HCT116 (cell line): ENCODE measurements around the gene SNAPC2. TPM values are rescaled to one million over a fixed set of nuclear protein-coding genes. Genes with fewer than 3 reads are reported as not detected.
"Not testable (repeated sequence)": the region's sequence is repeated elsewhere in the genome, so short reads cannot be mapped to it uniquely, and the experiment has no call there.

Experiments
- ATAC-seq: fragments of 200-7000 bp; cut with Tn5 transposase; 2 replicates; pipeline ENCODE4 v1.9.1; 2020; ENCODE audit warnings: mild to moderate bottlenecking, moderate library complexity
- BruUV-seq: library from RNA; stranded (reverse); fragments of 400-500 nt; replicated peaks from 2 replicates; lab custom pipeline; 2021; lab: Mats Ljungman, UMichigan
- CTCF ChIA-PET: fragments of 300-600 bp; sonication (Branson Sonifier 250); formaldehyde crosslinking; loops from one replicate; lab custom pipeline; 2021; ENCODE audit warnings: antibody characterized with exemption; lab: Charles Lee
- POLR2A ChIA-PET: fragments of 300-600, 350-600 bp; sonication (Branson Sonifier 250); formaldehyde crosslinking; loops from one replicate; lab custom pipeline; 2021; ENCODE audit warnings: antibody characterized with exemption; lab: Charles Lee
- RAD21 ChIA-PET, 2 experiments: fragments of 300-600 bp; sonication (Branson Sonifier 250); formaldehyde crosslinking; loops; one replicate each; lab custom pipeline; 2023; ENCODE audit warnings: low total read pairs in 2 of 2; ENCODE audit not compliant: uncharacterized antibody in 2 of 2, unreplicated experiment in 2 of 2, low non-redundant PET in 1 of 2; lab: Charles Lee
- DNase-seq: peaks from one replicate; pipeline ENCODE4 v3.0.0-alpha.2; 2010; ENCODE audit warnings: low read depth, low spot score
- H2AFZ ChIP-seq: fragments of 200-600 bp; shearing (Covaris generic), sonication (generic); 2 replicates; pipeline ENCODE4 v1.6.1; 2017; ENCODE audit warnings: low read depth, mixed run types, mixed read lengths, antibody characterized with exemption, low read length; ENCODE audit not compliant: poor library complexity, severe bottlenecking
- H3K27ac ChIP-seq: 2 replicates; pipeline ENCODE4 v1.5.1; 2012; ENCODE audit warnings: low read depth, low read length
- H3K27me3 ChIP-seq: fragments of 200-600 bp; sonication (generic); 2 replicates; pipeline ENCODE4 v1.6.1; 2016; ENCODE audit warnings: mixed run types, low read length, mixed read lengths; ENCODE audit not compliant: insufficient read depth
- H3K36me3 ChIP-seq, 2 experiments: fragments of 200-500 bp in 1 of 2; fragments of 200-600 bp in 1 of 2; sonication (Bioruptor generic) in 1 of 2; sonication (generic) in 1 of 2; 2 replicates each; pipeline versions ENCODE4 v1.5.1 to v1.6.1; 2014 to 2016; ENCODE audit warnings: low read length in 2 of 2, inconsistent platforms in 1 of 2, mixed read lengths in 1 of 2, mixed run types in 1 of 2; ENCODE audit not compliant: insufficient read depth in 2 of 2, control insufficient read depth in 1 of 2
- H3K4me1 ChIP-seq, 2 experiments: fragments of 200-600 bp in 1 of 2; sonication (generic) in 1 of 2; 2 replicates each; pipeline versions ENCODE4 v1.5.1 to v1.6.1; 2012 to 2017; ENCODE audit warnings: low read length in 2 of 2, inconsistent platforms in 1 of 2, mild to moderate bottlenecking in 1 of 2, mixed read lengths in 1 of 2, mixed run types in 1 of 2, moderate library complexity in 1 of 2; ENCODE audit not compliant: insufficient read depth in 2 of 2, control insufficient read depth in 1 of 2
- H3K4me2 ChIP-seq: fragments of 200-600 bp; sonication (generic); 2 replicates; pipeline ENCODE4 v1.6.1; 2017; ENCODE audit warnings: mixed run types, low read length, mixed read lengths
- H3K4me3 ChIP-seq, 2 experiments: fragments of 200-600 bp in 1 of 2; sonication (generic) in 1 of 2; replicated peaks in 1 of 2; 2 replicates each; pipeline ENCODE4 v1.5.1; 2011 to 2016; ENCODE audit warnings: low read length in 2 of 2, control low read depth in 1 of 2, low read depth in 1 of 2, mild to moderate bottlenecking in 1 of 2, mixed read lengths in 1 of 2, mixed run types in 1 of 2
- H3K79me2 ChIP-seq: fragments of 200-600 bp; sonication (generic); 2 replicates; pipeline ENCODE4 v1.6.1; 2017; ENCODE audit warnings: mild to moderate bottlenecking, mixed run types, low read length, moderate library complexity, mixed read lengths; ENCODE audit not compliant: insufficient read depth
- H3K9ac ChIP-seq: fragments of 200-600 bp; sonication (generic); 2 replicates; pipeline ENCODE4 v1.6.1; 2016; ENCODE audit warnings: low read length, mixed read lengths
- H3K9me2 ChIP-seq: fragments of 200-600 bp; sonication (generic), shearing (Covaris generic); 2 replicates; pipeline ENCODE4 v1.6.1; 2017; ENCODE audit warnings: mixed run types, mild to moderate bottlenecking, moderate library complexity; ENCODE audit not compliant: insufficient read depth
- H3K9me3 ChIP-seq, 2 experiments: fragments of 200-500 bp in 1 of 2; fragments of 200-600 bp in 1 of 2; sonication (Bioruptor generic) in 1 of 2; sonication (generic) in 1 of 2; 2 replicates each; pipeline ENCODE4 v1.6.1; 2014 to 2017; ENCODE audit warnings: low read length in 2 of 2, mixed read lengths in 2 of 2, inconsistent platforms in 1 of 2, low read depth in 1 of 2, mild to moderate bottlenecking in 1 of 2, mixed run types in 1 of 2, moderate library complexity in 1 of 2; ENCODE audit not compliant: control insufficient read depth in 1 of 2, insufficient read depth in 1 of 2
- H4K20me1 ChIP-seq: fragments of 200-600 bp; sonication (generic), shearing (Covaris generic); 2 replicates; pipeline ENCODE4 v1.6.1; 2017; ENCODE audit warnings: mixed run types, mild to moderate bottlenecking, moderate library complexity; ENCODE audit not compliant: insufficient read depth
- ELF1 ChIP-seq: IDR thresholded peaks from 2 replicates; pipeline ENCODE4 v1.6.1; 2012; ENCODE audit warnings: low read depth, borderline replicate concordance
- EZH2 ChIP-seq: fragments of 200-600 bp; sonication (generic); IDR thresholded peaks from 2 replicates; pipeline ENCODE4 v1.6.1; 2017; ENCODE audit warnings: antibody characterized with exemption, mixed run types
- EZH2phosphoT487 ChIP-seq: fragments of 200-600 bp; IDR thresholded peaks from 2 replicates; pipeline ENCODE4 v1.6.1; 2018; ENCODE audit warnings: antibody characterized with exemption, borderline replicate concordance
- FOSL1 ChIP-seq: IDR thresholded peaks from 2 replicates; pipeline ENCODE4 v1.6.1; 2012; ENCODE audit warnings: low read depth
- POLR2A ChIP-seq: IDR thresholded peaks from 2 replicates; pipeline ENCODE4 v1.7.0; 2011; ENCODE audit warnings: borderline replicate concordance; ENCODE audit not compliant: insufficient read depth, insufficient read length; ENCODE audit errors: extremely low read depth
- POLR2AphosphoS5 ChIP-seq: IDR thresholded peaks from 2 replicates; pipeline ENCODE4 v1.6.1; 2011; ENCODE audit warnings: mild to moderate bottlenecking, low read depth, low read length, moderate library complexity
- RAD21 ChIP-seq: IDR thresholded peaks from 2 replicates; pipeline ENCODE4 v1.6.1; 2012; ENCODE audit warnings: low read depth, mild to moderate bottlenecking
- intact Hi-C: fragments of 100-400 bp; cut with micrococcal nuclease; formaldehyde crosslinking; loops from 2 replicates; pipeline ENCODE4 v1.10.0; 2022
- total RNA-seq: library from RNA; stranded (reverse); gene quantifications from one replicate; pipeline ENCODE4 v1.2.1, GENCODE V29; 2021; ENCODE audit not compliant: unreplicated experiment
- TF ChIP-seq, protein P1 (sequence below): IDR thresholded peaks from 2 replicates; pipeline ENCODE4 v1.6.1; 2012
- TF ChIP-seq, protein P2 (sequence below): IDR thresholded peaks from 2 replicates; pipeline ENCODE4 v1.6.1; 2011; ENCODE audit warnings: mild to moderate bottlenecking, low read length, moderate library complexity; ENCODE audit not compliant: insufficient replicate concordance; ENCODE audit errors: extremely low read depth
- TF ChIP-seq, protein P3 (sequence below): IDR thresholded peaks from 2 replicates; pipeline ENCODE4 v1.6.1; 2012; ENCODE audit warnings: low read depth

SNAPC2 gene
- total RNA-seq, 1 experiment from 2014 or later, result 42.9 TPM

DNA sequence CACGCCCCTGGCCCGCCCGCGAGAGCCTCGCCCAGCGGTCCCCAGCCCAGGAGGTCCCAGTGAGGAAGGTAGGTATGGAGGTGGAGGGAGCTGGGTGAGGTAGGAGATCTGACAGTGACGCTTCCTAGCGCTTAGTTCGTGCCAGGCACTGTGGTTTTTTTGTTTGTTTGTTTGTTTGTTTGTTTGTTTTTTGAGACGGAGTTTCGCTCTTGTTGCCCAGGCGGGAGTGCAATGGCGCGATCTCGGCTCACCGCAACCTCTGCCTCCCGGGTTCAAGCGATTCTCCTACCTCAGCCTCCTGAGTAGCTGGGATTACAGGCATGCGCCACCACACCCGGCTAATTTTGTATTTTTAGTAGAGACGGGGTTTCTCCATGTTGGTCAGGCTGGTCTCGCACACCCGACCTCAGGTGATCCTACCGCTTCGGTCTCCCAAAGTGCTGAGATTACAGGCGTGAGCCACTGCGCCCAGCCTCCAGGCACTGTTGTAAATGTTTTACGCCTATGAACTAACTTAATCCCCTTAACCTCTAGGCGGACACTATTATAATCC, 2.0 kb upstream of the SNAPC2 start:
- Histone ChIP-seq H3K4me3 (peak overlapping the region; percentile 66 to 74), H3K4me1 (peaks cover 21 to 57% of the 10 kb centered on the region in 2 experiments; a peak in 3 of 4 replicates), H3K27ac (peak overlapping the region; percentile 89), H3K36me3 (peaks cover 0 to 11% of the 10 kb centered on the region in 2 experiments; a peak in 3 of 4 replicates), H3K9ac (peak overlapping the region; percentile 89), H3K4me2 (peak overlapping the region; percentile 91)
- ATAC-seq, intact Hi-C loops, H3K79me2 ChIP-seq, H4K20me1 ChIP-seq, H3K27me3 ChIP-seq, DNase-seq, RAD21 ChIA-PET, H3K9me2 ChIP-seq, H3K9me3 ChIP-seq, H2AFZ ChIP-seq: not testable (repeated sequence)
- BruUV-seq, result TSS peak; percentile 34
- ChIA-PET POLR2A (interaction anchor here (1.3 to 1.7 kb wide), 2 partner anchors 15 to 26 kb away, joined by 5 to 6 read pairs; partner anchors contain the start of genes MAP2K7 and TIMM44), CTCF (interaction anchor here (0.8 to 5.2 kb wide), 5 partner anchors 11 to 49 kb away, joined by 3 to 30 read pairs (median 4); partner anchors contain the start of genes MAP2K7 and TIMM44)

DNA sequence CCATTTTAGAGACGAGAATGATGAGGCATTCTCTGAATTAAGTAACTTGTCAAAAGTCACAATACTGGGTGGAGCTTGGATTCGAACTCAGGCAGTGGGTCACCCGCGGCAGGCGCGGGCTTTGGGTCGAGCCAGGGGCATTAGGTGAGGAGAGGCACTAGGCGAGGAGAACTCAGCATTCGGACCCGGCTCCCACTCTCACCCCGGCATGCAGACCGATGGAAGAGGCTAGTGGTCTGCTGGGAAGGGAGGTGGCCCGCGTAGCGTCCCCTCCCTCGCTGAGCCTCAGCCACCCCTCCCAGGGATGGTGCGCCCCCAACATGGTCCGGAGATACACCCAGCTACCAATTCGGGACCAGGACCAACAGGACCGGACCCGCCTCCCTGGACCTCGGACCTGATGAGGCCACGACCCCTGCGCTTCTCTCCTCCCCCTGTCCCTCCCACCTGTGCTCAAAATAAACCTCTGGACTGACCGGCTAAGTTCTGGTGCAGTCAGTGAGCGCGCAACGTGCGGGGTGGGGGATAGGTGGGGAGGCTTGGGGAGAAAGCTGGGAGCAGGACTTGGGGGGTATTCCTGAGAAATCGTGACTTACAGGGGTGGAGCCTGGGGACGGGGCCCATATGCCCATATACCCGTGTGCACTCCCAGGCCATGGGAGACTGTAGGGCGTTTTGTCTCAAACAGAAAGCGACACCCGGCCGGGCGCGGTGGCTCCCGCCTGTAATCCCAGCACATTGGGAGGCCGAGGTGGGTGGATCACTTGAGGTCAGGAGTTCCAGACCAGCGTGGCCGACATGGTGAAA, 1.3 kb upstream of the SNAPC2 start:
- Histone ChIP-seq H3K9me2 (no peaks in the 10 kb centered on the region), H3K79me2 (peaks cover 10% of the 10 kb centered on the region; the same call in 1 of the 2 replicates), H3K27me3 (no peaks in the 10 kb centered on the region), H3K4me2 (peak overlapping the region; percentile 91), H3K4me3 (peak overlapping the region; percentile 66 to 74), H3K27ac (peak overlapping the region; percentile 89), H3K36me3 (peaks cover 0 to 12% of the 10 kb centered on the region in 2 experiments; a peak in 3 of 4 replicates), H3K9me3 (no peaks in the 10 kb centered on the region), H3K9ac (peak overlapping the region; percentile 89), H4K20me1 (no peaks in the 10 kb centered on the region), H3K4me1 (peaks cover 21 to 57% of the 10 kb centered on the region in 2 experiments; a peak in 3 of 4 replicates), H2AFZ (no peak overlapping the region)
- ChIA-PET CTCF (interaction anchor here (0.6 to 5.2 kb wide), 8 partner anchors 15 to 84 kb away, joined by 3 to 41 read pairs (median 11); partner anchors contain the start of genes MAP2K7 and TIMM44), POLR2A (interaction anchor here (2.0 to 2.7 kb wide), 4 partner anchors 15 to 50 kb away, joined by 10 to 33 read pairs (median 17); partner anchors contain the start of genes LRRC8E, MAP2K7 and TIMM44), RAD21 (interaction anchor here in 1 of 2 experiments (2.0 kb wide), 1 partner anchor 50 kb away, joined by 7 read pairs; no protein-coding TSS in a partner anchor)
- ATAC-seq (no peak), DNase-seq (no peak)
- intact Hi-C loops, result no loop called here
- BruUV-seq, result no TSS peak
- no peak for TF ChIP-seq EZH2
- TF ChIP-seq, protein P1, sequence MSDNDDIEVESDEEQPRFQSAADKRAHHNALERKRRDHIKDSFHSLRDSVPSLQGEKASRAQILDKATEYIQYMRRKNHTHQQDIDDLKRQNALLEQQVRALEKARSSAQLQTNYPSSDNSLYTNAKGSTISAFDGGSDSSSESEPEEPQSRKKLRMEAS, result no peak
- TF ChIP-seq RAD21, result no peak
- TF ChIP-seq, protein P2, sequence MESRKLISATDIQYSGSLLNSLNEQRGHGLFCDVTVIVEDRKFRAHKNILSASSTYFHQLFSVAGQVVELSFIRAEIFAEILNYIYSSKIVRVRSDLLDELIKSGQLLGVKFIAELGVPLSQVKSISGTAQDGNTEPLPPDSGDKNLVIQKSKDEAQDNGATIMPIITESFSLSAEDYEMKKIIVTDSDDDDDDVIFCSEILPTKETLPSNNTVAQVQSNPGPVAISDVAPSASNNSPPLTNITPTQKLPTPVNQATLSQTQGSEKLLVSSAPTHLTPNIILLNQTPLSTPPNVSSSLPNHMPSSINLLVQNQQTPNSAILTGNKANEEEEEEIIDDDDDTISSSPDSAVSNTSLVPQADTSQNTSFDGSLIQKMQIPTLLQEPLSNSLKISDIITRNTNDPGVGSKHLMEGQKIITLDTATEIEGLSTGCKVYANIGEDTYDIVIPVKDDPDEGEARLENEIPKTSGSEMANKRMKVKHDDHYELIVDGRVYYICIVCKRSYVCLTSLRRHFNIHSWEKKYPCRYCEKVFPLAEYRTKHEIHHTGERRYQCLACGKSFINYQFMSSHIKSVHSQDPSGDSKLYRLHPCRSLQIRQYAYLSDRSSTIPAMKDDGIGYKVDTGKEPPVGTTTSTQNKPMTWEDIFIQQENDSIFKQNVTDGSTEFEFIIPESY, result no peak
- TF ChIP-seq POLR2A, result no peak
- TF ChIP-seq POLR2AphosphoS5, result no peak
- TF ChIP-seq FOSL1, result no peak
- no peak for TF ChIP-seq ELF1
- TF ChIP-seq EZH2phosphoT487, result no peak
- TF ChIP-seq, protein P3, sequence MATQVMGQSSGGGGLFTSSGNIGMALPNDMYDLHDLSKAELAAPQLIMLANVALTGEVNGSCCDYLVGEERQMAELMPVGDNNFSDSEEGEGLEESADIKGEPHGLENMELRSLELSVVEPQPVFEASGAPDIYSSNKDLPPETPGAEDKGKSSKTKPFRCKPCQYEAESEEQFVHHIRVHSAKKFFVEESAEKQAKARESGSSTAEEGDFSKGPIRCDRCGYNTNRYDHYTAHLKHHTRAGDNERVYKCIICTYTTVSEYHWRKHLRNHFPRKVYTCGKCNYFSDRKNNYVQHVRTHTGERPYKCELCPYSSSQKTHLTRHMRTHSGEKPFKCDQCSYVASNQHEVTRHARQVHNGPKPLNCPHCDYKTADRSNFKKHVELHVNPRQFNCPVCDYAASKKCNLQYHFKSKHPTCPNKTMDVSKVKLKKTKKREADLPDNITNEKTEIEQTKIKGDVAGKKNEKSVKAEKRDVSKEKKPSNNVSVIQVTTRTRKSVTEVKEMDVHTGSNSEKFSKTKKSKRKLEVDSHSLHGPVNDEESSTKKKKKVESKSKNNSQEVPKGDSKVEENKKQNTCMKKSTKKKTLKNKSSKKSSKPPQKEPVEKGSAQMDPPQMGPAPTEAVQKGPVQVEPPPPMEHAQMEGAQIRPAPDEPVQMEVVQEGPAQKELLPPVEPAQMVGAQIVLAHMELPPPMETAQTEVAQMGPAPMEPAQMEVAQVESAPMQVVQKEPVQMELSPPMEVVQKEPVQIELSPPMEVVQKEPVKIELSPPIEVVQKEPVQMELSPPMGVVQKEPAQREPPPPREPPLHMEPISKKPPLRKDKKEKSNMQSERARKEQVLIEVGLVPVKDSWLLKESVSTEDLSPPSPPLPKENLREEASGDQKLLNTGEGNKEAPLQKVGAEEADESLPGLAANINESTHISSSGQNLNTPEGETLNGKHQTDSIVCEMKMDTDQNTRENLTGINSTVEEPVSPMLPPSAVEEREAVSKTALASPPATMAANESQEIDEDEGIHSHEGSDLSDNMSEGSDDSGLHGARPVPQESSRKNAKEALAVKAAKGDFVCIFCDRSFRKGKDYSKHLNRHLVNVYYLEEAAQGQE, result no peak
